ENCODE measurements around the gene RHCE. TPM values are rescaled to one million over a fixed set of nuclear protein-coding genes. Genes with fewer than 3 reads are reported as not detected.
"Not testable (repeated sequence)": the region's sequence is repeated elsewhere in the genome, so short reads cannot be mapped to it uniquely, and the experiment has no call there.

The RHCE gene
- total RNA-seq, 4 donors from 2014 or later, result 0.17 TPM; not detected in 3

DNA sequence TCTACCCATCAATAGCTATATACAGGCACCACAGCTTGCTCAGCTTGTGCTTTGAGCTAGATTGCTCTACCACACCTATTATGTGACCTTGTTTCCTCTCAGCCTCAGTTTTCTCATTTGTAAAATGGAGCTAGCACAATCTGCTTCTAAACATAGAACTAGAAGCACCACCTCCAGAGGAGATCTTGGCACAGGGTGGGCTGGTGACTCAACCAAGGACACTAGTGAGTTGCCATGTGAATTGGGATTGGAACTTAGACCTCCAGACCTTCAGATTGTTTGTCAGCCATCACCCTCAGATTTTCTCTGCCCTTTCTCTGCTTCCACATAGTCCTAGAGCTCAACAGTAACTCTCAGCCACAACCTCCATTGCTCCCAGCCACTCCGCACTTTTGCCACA is 7.1 kb upstream of the RHCE start:
- Histone ChIP-seq H3K9me3 (no peaks in the 10 kb centered on the region), H3K36me3 (no peaks in the 10 kb centered on the region), H3K4me3 (no peak overlapping the region), H3K27ac (replicated peaks in 1 of 4) (no peak overlapping the region), H3K27me3 (no peaks in the 10 kb centered on the region), H3K4me1 (peaks cover 10 to 24% (median 18%) of the 10 kb centered on the region in 4 donors)
- WGBS, result 100% methylated on average over 1 of the region's 1 CpG
- TF ChIP-seq POLR2A (IDR thresholded peaks at IDR 0.05; ENCODE audit: low read depth), result no peak
- TF ChIP-seq, protein P1, sequence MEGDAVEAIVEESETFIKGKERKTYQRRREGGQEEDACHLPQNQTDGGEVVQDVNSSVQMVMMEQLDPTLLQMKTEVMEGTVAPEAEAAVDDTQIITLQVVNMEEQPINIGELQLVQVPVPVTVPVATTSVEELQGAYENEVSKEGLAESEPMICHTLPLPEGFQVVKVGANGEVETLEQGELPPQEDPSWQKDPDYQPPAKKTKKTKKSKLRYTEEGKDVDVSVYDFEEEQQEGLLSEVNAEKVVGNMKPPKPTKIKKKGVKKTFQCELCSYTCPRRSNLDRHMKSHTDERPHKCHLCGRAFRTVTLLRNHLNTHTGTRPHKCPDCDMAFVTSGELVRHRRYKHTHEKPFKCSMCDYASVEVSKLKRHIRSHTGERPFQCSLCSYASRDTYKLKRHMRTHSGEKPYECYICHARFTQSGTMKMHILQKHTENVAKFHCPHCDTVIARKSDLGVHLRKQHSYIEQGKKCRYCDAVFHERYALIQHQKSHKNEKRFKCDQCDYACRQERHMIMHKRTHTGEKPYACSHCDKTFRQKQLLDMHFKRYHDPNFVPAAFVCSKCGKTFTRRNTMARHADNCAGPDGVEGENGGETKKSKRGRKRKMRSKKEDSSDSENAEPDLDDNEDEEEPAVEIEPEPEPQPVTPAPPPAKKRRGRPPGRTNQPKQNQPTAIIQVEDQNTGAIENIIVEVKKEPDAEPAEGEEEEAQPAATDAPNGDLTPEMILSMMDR (IDR thresholded peaks at IDR 0.05), result no peak
- TF ChIP-seq EP300 (IDR thresholded peaks at IDR 0.05), result no peak
- TF ChIP-seq POLR2AphosphoS5 (IDR thresholded peaks at IDR 0.05), result no peak
- no peak for DNase-seq (ENCODE audit: extremely low spot score)
- intact Hi-C loops (cut with DNase I), result no loop called here

DNA sequence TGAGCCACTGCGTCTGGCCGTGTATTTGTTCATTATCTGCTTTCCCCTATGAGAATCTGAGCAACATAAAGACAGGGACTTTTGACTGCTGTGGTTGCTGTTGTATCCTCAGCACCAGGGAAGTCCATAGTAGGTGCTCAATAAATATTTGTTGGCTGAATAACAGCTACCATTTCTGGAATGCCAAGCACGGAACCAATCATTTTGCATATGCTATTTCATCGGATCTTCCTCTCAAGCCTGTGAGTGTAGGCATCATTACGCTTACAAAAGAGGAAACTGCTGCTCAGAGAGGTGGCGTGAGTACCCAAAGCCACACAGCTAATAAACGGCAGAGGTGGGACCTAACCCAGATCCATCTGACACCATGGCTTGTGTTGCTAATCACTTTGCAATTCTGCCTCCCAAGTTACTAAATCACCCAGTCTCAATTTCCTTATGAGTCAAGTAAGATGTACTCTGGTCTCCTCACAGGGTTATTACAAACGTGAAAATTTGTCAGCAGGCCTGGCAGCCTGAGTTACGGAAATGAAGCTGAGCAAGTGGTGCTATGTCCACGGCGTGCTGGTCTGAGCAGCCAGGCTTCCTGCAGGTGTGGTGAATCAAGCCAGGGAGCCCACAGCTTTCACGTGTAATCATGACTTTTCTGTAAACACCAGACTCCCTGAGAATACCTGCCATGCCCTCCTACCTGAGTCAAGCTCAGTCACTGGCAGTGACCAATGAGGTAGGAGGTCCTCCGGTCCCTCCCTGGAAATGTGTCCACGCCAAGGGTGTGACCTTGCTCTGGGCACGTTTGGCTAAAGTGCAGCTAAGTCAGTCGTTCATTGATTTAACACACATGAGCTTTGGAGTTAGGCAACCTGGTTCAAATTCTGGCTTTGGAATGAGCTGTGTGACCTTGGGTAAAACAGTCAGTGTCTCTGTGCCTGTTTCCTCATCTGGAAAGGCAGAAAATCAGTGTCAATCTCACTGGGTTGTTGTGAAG is 4.8 kb upstream of the RHCE start:
- H3K27ac ChIP-seq (replicated peaks in 1 of 4), result no peak overlapping the region
- whole genome bisulfite sequencing, result 85% methylated on average over 11 of the region's 16 CpGs
- no peaks in the 10 kb centered on the region for H3K36me3 ChIP-seq
- H3K4me1 ChIP-seq, result peaks cover 0 to 12% (median 9%) of the 10 kb centered on the region in 4 donors
- no peaks in the 10 kb centered on the region for H3K27me3 ChIP-seq
- H3K4me3 ChIP-seq, result no peak overlapping the region
- no peak for TF ChIP-seq POLR2A (IDR thresholded peaks at IDR 0.05; ENCODE audit: low read depth)
- TF ChIP-seq POLR2AphosphoS5 (IDR thresholded peaks at IDR 0.05), result no peak
- TF ChIP-seq, protein P1 (IDR thresholded peaks at IDR 0.05), result no peak
- TF ChIP-seq EP300 (IDR thresholded peaks at IDR 0.05), result no peak
- DNase-seq (ENCODE audit: extremely low spot score), result no peak
- H3K9me3 ChIP-seq, result no peaks in the 10 kb centered on the region
- intact Hi-C loops (cut with DNase I), result no loop called here

DNA sequence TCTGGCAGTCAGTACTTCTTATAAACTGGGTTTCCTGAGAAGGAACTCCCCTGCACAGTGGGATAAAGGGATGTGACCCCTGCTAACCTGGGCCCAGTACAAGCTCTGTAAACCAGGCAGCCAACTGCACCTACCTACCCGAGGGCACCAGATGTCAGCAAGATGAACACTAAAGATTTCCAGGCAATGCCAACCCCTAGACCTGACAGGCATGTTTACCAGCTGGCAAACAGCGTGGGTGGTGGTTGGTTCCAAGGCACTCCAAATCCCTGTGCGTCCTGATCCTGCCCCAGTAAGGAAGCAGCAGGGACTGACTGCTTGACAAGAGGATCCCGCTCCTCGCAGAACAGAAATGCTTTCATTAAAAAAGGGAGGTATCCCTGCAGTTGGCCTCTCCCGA is 2.6 kb upstream of the RHCE start:
- H3K9me3 ChIP-seq; H3K27me3 ChIP-seq; H3K36me3 ChIP-seq; H3K4me1 ChIP-seq; H3K4me3 ChIP-seq; DNase-seq (ENCODE audit: extremely low spot score); intact Hi-C loops (cut with DNase I): not testable (repeated sequence)
- H3K27ac ChIP-seq (replicated peaks in 1 of 4), result peak overlapping the region in 3 of 4 donors; percentile 40 to 61 (median 49)
- 76% methylated on average over 5 of the region's 6 CpGs for WGBS

DNA sequence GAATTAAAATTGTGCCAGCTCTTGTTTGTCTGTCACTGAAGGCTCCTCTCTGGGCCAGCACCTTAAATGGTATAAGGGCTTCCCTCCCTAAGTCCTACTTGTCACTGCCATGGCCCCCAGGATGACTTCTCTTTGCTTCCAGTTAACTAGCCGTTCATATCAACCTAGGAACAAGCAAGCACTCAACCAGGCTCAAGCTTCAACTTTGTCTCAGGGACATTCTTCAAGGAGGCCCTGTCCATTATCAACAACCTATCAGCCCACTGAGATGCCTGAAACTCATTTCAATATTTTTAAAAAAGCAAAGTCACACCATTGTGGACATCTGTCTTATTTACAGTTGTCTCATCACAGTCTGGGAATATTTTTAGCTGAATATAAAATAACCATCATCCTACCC is 1.3 kb downstream of the RHCE start:
- H3K36me3 ChIP-seq; H3K9me3 ChIP-seq; H3K27ac ChIP-seq (replicated peaks in 1 of 4); intact Hi-C loops (cut with DNase I); H3K27me3 ChIP-seq; DNase-seq (ENCODE audit: extremely low spot score); H3K4me1 ChIP-seq; H3K4me3 ChIP-seq: not testable (repeated sequence)
- WGBS, result 100% methylated on average over 1 of the region's 1 CpG

DNA sequence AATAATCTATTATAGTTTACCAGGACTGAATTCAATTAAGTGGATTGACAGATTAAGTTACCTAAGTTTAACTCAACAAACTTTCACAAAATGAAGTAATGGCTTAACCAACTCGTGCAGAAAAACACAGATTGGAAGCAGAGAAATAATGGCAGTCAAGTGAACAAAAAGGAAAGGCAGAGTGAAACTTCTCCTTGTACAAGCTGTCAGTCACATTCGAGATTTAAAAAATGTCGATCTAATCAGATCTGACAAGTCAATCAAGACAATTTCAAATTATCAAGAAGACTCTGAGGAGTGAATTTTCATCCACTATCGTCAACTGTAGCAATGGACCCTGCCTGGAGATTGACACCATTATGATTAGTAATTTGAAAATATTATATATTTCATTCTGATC is 3.3 kb downstream of the RHCE start:
- H3K4me3 ChIP-seq; H3K36me3 ChIP-seq; H3K27me3 ChIP-seq; DNase-seq (ENCODE audit: extremely low spot score); H3K4me1 ChIP-seq; H3K27ac ChIP-seq (replicated peaks in 1 of 4); intact Hi-C loops (cut with DNase I); H3K9me3 ChIP-seq: not testable (repeated sequence)
- 86% methylated on average over 4 of the region's 4 CpGs for WGBS

DNA sequence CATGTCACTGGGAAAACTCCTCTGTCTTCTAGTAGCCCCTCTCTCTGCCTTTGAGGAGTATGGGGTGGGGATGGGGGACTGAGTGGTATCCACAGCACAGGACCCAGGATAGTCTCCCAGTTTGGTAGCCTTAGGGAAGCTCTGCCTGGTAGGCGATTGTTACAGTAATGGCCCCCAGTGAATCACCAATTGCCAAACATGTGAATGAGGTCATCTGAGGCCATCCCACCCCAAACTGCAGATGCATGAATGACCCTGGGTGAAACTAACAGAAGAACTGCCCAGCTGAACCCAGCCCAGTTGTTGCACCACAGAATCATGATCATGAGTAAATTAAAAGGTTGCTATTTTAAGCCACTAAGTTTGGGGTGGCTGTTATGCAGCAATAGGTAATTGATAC is 6.0 kb downstream of the RHCE start:
- H3K9me3 ChIP-seq; H3K27ac ChIP-seq (replicated peaks in 1 of 4); H3K36me3 ChIP-seq; H3K27me3 ChIP-seq; H3K4me1 ChIP-seq; DNase-seq (ENCODE audit: extremely low spot score); intact Hi-C loops (cut with DNase I); H3K4me3 ChIP-seq: not testable (repeated sequence)
- 100% methylated on average over 1 of the region's 1 CpG for WGBS

DNA sequence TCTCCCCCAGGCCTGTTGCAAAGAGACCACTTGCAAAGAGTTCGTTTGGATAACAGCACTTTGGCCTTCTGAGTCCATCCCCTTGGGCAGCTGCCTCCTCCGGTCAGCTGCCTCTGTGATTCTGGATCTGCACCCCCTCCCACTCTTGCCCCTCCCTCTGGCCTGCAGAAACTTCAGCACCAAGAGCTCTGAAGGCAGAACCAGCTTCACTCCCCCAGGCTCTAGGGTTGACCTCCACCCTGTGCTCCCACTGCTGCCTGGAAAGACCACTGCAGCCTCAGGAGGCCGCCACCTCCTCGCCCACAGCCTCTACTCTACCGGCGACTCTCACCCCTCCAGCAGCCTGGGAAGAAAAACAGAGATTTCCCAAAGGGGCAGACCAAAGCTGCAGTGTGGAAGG is 6.5 kb downstream of the RHCE start:
- H3K4me3 ChIP-seq; H3K27ac ChIP-seq (replicated peaks in 1 of 4); H3K4me1 ChIP-seq; DNase-seq (ENCODE audit: extremely low spot score); H3K36me3 ChIP-seq; intact Hi-C loops (cut with DNase I); H3K9me3 ChIP-seq; H3K27me3 ChIP-seq: not testable (repeated sequence)
- no CpG with 5 or more reads among the region's 6 CpGs for WGBS

DNA sequence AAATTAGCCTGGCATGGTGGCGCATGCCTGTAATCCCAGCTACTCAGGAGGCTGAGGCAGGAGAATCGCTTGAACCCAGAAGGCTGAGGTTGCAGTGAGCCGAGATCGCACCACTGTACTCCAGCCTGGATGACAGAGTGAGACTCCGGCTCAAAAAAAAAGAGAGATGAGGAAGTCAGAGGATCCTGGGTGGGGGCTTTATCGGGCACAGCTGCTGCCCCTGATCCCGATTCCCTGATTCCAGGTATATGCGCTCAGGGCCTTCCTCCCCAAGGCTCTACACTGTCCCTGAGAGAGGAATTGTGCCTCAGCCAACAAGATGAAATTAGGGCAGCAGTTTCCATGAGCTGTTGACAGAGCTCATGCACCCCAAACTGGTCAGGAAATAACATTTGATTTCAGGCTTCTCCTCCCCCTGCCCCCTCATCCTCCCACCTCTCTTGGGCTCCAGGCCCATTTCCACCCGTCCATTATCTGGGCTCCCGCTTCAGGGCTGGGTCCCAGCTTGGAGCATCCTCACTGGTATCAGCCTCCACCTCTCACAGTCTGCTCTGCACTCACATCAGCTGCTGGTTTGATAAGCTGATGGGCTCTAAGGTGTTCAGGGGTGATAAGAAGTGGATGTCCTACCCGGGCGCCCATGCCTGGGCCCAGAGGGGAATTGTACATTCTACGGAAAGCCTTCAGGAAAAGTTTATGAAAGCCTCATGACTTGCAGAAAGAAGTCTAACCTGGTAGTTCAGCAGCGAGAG is 7.6 kb downstream of the RHCE start:
- 89% methylated on average over 12 of the region's 14 CpGs for WGBS
- intact Hi-C loops (cut with DNase I); DNase-seq (ENCODE audit: extremely low spot score): not testable (repeated sequence)

DNA sequence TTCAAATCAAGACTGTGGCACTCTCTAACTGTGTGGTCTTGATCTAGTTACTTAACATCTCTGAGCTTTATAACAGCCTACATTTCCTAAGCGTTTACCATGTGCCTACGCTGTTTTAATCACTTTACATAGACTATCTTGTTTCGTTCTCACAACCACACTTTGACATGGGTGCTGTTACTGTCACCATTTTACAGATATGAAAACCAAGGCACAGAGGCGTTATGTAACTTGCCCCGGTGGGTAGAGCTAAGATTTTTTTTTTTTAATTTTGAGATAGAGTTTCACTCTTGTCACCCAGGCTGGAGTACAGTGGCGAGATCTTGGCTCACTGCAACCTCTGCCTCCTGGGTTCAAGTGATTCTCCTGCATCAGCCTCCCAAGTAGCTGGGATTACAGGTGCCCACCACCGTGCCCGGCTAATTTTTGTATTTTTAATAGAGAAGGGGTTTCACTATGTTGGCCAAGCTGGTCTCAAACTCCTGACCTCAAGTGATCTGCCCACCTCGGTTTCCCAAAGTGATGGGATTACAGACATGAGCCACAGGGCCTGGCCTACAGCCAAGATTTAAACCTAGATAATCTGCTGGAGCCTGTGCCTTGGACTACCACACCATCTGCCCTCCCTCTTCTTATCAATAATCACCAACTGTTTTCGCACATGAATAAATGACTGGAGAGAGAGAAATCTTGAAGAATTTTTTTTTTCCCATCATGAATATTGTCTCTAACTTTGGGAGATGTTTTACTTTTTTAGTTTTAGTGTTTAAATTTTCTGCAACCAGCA is 10.8 kb downstream of the RHCE start:
- 83% methylated on average over 8 of the region's 10 CpGs for WGBS
- H3K36me3 ChIP-seq; DNase-seq (ENCODE audit: extremely low spot score); H3K27me3 ChIP-seq; H3K9me3 ChIP-seq; H3K27ac ChIP-seq (replicated peaks in 1 of 4); H3K4me1 ChIP-seq; H3K4me3 ChIP-seq: not testable (repeated sequence)
- intact Hi-C loops (cut with DNase I), result loop anchor here (5.0 kb wide), 1 partner anchor 123 kb away; no protein-coding TSS in a partner anchor

More for the DNA sequence above, 7.6 kb downstream of the RHCE start:
- H3K36me3 ChIP-seq; H3K4me1 ChIP-seq; H3K4me3 ChIP-seq; H3K9me3 ChIP-seq; H3K27ac ChIP-seq (replicated peaks in 1 of 4); H3K27me3 ChIP-seq: not testable (repeated sequence)
